Islet of Langerhans (tissue), 1 donor: ENCODE results near the gene VWA2.
A peak's percentile ranks its signal among the peaks of the same experiment; 100 is the strongest.

Experiments
- FAIRE-seq: peaks from one replicate; lab custom pipeline; 2011; peaks lifted over from hg19 to GRCh38; lab: Jason Lieb, UNC

VWA2 gene

GRCh38 chr10:114250236-114250635 is 11.2 kb downstream of the VWA2 start:
- FAIRE-seq: no peak

GRCh38 chr10:114250716-114251115 is 11.7 kb downstream of the VWA2 start:
- no peak for FAIRE-seq

- no peak for FAIRE-seq
These were observed 13.0 kb downstream of the VWA2 start for GRCh38 chr10:114252092-114252491.

- no peak for FAIRE-seq
These were observed 13.8 kb downstream of the VWA2 start for GRCh38 chr10:114252883-114253282.

GRCh38 chr10:114255227-114255626 is 16.2 kb downstream of the VWA2 start:
- no peak for FAIRE-seq

GRCh38 chr10:114256008-114256765 is 17.1 kb downstream of the VWA2 start:
- FAIRE-seq: no peak

GRCh38 chr10:114256822-114257221 is 17.8 kb downstream of the VWA2 start:
- FAIRE-seq: no peak

GRCh38 chr10:114257498-114257897 is 18.4 kb downstream of the VWA2 start:
- FAIRE-seq: no peak

- no peak for FAIRE-seq
These were observed 19.3 kb downstream of the VWA2 start for GRCh38 chr10:114258274-114258840.

- no peak for FAIRE-seq
These were observed 20.8 kb downstream of the VWA2 start for GRCh38 chr10:114259824-114260223.

- no peak for FAIRE-seq
These were observed 21.3 kb downstream of the VWA2 start for GRCh38 chr10:114260366-114260765.

GRCh38 chr10:114261076-114261475 is 22.0 kb downstream of the VWA2 start:
- no peak for FAIRE-seq

GRCh38 chr10:114262496-114262895 is 23.4 kb downstream of the VWA2 start:
- FAIRE-seq: no peak

- no peak for FAIRE-seq
These were observed 26.5 kb downstream of the VWA2 start for GRCh38 chr10:114265392-114266053.

- FAIRE-seq: peak; percentile 71
These were observed 27.5 kb downstream of the VWA2 start for GRCh38 chr10:114266521-114266920.

- FAIRE-seq: no peak
These were observed 32.2 kb downstream of the VWA2 start for GRCh38 chr10:114271075-114271778.

- FAIRE-seq: no peak
These were observed 32.7 kb downstream of the VWA2 start for GRCh38 chr10:114271779-114272167.

- FAIRE-seq: no peak
These were observed 33.6 kb downstream of the VWA2 start for GRCh38 chr10:114272696-114273095.

GRCh38 chr10:114273910-114274309 is 34.9 kb downstream of the VWA2 start:
- FAIRE-seq: no peak

- FAIRE-seq: no peak
These were observed 35.8 kb downstream of the VWA2 start for GRCh38 chr10:114274616-114275453.

GRCh38 chr10:114276066-114276465 is 37.0 kb downstream of the VWA2 start:
- FAIRE-seq: no peak

- no peak for FAIRE-seq
These were observed 37.6 kb downstream of the VWA2 start for GRCh38 chr10:114276671-114277070.
